ENCODE data around the gene STEAP3.

Gene STEAP3

DNA sequence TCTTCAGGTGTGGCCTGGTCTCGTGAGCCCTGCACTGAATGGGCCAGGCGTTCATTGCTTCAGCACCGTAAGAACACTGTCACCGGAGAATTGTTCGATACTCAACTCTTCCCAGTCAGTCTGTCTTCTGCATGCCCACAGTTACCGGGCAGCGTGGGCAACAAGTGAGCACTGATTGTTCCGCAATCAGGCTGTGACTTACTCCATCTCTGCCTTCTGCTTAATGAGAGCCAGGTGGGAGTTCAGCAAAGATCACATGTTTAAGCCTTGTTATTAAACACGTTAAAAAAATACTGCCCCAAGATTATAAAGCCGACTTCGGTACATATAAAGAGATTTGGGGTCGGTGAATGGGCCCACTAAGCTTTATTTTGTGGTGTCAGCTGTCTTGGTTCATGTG, 3.7 kb downstream of the STEAP3 start:
- DNase-seq, result no peak

DNA sequence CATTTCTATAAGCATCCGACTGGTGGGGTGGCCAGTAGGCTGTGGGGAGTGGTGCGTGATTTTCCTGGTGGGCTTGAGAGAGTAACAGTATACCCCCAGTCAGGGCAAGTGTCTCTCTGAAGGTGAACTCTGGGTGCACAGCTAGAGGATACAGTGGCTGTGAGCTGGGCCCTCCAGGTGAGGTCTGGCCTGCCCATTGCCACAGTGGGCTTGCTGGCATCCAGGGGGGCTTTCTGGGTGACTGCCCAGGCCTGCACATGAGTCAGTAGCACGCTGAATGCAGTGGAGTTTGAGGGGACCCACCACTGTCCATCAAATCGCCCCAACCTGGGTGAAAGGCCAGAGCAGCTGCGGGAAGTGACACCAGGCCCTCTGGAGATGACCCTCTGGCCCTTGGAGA, 4.5 kb downstream of the STEAP3 start:
- no peak for DNase-seq

DNA sequence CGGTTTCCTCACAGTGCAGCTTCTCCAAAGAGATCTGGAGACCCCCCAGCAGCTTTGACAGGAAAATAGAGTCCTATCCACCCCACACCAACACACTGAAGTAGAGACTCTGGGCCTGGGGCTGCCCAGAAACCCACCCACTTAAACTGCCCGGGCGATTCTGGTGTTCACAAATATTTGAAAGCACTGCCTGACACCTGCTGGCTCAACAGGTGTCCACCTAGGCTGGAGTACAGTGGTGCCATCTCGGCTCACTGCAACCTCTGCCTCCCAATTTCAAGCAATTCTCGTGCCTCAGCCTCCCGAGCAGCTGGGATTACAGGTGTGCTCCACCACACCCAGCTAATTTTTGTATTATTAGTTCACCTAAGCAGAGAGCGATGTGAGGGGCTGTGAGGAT, 5.3 kb downstream of the STEAP3 start:
- DNase-seq, result no peak

DNA sequence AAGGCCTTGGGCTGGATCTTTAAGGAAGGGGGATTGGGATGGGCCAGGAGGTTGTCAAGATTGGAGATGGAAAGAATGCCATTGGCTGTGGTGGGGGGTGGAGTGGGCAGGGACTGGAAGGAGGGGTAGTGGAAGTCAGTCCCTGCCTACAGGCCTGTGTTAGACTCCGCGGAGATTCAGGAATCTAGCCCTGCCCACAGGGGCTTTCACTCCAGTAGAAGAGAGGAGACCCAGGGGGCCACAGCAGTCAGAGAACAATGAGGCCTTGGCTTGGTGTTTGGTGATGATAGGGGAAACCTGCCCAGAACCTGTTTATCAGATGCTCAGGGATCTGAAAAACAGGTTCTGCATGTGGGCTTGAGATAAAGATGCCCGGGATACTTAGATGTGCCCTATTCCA, 6.1 kb downstream of the STEAP3 start:
- DNase-seq, result peak in 1 of 3 experiments; percentile 65

DNA sequence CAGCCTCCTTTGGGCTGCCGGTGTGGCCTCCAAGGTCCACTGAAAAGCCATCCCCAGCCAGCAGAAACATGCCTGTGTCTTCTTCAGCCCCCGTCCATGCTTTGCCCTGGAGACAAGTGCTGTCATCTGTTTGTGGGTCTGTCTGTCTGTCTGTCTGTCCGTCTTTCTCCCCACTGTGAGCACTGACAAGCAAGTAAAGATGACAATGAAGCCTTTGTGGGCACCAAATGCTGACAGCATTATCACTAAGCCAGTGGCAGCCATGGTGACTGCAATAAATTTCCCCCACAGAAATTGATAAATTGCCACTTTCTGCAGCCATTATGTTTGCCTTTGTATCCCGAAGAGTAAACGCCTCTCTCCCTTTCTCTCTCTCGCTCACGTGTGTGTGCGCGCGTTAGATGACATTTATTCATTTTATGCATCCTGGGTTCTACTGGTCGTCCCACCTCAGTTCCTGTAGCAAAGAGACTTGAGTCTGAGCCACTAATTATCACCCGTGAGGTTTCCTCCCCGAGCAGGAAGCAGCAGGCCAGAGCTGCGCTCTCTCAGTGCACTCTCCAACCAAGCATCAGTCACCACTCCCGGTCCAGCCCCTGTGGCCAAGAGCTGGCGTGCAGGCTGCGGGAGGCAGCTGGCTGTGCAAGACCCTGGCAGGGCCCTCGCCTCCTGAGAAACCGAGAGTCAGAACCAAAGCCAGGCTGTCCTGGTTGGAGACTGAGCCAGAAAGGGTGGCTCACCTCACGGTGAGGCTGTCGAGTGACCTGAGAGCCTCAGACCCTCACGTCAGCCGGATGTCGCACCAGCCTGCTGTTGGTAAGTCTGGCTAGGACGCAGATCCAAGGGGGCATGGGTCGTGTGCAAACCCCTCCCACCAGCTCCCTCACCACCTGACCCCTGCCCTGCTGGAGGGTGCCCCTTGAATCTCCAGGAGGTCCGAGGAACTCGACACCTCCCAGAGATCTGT, 6.9 kb downstream of the STEAP3 start:
- DNase-seq, result peak in 2 of 3 experiments; percentile 74 to 87

DNA sequence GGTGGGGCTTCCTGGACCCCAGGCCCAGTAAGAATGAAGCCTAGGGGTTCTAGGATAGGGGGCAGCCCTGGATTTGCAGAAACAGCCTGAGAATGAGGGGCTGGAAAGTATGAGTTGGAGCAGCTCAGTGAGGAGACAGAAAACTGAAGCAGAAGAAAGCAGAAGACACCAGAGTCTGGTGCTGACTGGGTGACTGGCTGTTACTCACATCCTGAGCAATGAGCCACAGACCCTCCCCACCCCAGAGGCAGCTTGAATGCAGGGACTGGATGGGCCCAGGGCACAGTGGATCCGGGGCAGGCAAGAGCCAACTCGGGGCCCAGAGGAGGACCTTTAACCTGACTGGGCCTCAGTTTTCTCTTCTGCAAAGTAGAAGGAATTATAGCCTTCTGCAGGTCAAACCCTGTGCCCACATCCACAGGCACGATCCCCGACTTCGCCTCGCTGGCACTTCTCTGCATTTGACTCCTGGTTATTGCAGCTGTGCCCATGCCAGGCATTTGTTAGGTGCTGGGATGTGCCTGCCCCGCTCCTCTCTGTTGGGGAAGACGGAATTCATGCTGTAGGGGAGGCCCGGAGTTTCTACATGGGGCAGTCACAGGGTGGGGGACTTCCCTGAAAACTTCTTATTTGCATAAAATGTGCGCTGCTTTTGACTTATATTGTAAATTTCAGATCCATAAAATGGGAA, 8.5 kb downstream of the STEAP3 start:
- no peak for DNase-seq

DNA sequence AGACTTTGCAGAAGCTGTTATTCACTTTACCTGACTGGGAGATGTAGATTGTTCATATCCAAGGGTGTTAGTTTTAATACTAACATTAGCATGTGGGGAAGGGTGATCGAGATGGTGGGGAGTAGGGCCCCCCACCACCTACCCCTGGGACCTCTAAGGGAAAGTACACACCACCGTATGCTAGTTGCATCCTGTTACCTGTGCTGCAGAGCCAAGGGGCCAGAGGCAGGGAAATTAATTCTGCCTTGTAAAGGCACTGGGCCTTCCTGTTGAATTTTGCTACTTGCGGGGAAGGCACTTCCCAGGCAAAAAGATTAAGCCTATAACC, 9.0 kb downstream of the STEAP3 start:
- DNase-seq, result no peak

DNA sequence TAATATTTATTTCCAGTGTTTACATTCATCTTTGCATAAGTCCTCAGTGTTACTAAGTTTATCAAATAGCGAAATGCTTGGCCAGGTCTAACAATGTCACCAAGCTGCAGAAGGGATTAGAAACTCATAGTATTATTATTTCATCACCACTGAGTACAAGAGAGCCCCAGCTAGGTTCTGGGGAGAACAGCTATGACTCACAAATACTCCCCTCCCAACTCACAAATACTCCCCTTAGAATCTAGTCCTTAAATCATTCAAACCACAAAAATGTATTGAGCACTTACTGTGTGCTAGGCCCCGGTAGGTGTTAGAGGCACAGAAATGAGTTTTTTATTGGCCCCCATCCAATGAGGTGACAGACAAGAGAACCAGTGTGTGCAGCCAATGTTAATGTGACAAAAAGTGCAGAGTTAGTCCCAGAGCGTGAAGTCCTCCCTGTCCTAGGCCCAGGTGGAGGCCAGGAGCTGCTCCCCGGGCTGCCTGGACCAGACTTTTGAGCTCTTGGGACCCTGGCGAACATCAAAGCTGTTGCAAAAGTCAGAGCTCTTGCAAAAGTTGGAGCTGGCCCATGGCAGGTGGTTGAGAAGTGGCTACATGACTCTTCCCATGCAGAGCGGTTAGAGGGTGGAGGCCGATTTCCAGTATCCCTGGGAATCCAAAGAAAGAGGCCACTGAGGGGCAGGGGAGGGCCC, 9.8 kb downstream of the STEAP3 start:
- no peak for DNase-seq

DNA sequence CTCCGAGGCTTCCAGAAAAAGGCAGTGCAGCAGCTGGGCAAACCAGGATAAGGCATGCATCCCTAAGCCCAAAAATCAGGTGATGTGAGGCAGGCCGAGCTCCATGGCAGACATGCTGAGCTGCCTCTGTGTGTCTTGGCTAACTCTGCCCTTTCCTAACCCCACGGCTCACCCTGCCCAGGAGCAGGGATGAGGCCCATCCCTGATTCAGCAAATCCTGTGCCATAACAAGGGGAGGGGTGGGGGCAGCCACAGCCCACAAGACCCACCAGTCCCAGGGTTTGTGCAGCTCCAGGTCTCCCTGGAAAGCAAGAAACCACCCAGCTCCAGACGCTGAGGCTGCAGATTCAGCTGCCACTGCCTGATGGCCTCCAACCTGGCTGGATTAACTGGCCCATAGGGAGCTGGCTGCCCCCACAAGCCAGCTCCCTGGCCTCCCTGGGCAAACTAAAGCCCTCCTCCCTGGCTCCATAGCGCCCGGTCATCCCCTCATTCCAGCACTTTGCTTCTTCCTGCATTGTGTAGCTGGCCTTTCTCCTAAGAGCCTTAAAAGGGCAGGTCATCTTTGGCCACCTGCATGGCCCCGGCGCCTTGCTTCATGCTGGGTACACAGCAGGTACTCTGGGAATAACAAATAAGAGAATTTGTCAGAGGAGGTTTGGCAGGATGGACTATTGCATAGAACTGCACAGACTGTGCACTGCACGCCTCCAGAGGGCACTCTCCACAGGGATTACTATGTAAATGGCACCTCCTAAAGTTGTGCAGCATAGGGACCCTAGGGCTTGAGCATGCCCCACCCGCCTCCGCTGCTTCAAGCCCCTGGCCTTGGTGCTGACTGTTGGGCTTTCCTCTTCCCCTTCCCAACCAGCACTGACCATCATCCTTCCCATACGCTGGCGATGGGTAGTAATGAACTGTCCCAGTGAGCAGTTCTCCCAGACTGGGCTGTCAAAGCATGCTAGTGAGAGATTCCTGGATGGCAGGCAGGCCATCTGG, 10.7 kb downstream of the STEAP3 start:
- peak in 1 of 3 experiments; percentile 35 for DNase-seq

DNA sequence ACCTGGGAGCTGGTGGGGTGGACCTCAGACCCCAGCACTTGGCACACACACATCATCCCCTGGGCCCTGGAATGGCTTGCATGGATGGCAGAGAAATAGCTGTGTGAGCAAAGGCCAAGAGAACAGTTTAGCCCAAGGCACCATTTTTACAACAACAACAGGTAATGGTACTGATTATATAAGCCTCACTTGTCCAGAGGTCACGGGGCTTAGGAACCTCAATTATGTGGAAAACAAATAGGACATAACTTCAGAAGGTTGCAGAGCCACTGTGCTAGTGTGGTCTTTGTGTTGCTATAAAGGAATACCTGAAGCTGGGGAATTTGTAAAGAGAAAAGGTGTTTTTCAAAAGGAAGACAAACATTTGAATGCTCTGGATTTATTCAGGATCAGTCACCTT, 13.2 kb downstream of the STEAP3 start:
- peak in 1 of 3 experiments; percentile 34 for DNase-seq

DNA sequence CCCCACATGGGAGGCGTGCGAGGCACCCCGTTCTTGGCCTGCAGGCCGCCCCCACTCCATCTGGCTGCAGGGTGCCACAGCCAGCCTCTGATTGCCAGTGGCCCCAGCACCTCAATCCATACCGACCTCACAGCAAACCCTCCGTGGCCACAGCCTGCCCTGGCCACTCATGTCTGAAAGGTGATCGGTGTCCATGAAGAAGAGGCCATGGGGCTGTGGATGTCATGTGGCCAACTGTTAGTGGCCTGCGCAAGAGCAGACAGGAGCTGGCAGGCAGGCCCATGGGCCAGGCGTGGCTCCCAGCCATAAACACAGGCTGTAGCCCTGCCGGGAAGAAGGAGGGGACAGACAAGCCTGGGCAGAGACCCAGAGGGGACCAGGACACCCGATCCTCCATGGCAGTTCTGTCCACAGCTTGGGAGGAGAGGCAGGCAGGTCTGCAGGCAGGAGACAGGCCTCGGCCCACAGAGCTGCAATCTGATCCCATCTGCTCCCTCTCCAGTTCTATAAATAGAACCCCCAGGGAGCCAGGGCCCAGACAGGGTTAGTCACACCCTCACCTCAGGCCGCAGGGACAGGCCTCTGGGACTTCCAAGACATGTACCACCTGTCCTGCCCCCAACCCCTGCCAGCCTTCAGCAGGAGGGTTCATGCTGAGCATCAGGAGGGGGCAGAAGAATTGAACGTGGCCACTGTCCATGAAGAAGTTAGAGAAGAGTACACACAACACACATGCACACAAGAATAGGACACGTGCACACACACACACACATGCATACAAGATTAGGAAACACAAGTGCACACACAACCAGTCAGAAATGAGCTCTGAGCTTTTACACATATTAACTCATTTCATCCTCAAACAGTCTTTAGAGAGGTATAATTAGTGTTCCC, 16.9 kb downstream of the STEAP3 start:
- peak; percentile 88 to 97 (median 88) for DNase-seq

DNA sequence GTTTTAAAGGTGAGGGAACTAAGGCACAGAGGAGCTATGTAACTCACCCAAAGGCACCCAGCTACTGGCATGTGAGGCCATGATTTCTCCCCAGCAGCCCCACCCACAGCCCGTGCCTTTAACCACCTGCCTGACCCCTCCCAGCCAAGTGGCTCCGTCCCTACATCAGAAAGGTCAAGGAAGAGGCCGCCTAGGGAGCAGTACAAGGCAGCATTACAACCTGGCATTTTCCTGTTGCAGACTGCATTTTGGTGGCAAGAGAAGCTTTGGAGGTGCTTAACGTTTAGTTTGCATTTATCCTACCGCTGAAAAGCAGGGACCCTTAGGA, 17.5 kb downstream of the STEAP3 start:
- peak in 1 of 3 experiments; percentile 62 for DNase-seq

DNA sequence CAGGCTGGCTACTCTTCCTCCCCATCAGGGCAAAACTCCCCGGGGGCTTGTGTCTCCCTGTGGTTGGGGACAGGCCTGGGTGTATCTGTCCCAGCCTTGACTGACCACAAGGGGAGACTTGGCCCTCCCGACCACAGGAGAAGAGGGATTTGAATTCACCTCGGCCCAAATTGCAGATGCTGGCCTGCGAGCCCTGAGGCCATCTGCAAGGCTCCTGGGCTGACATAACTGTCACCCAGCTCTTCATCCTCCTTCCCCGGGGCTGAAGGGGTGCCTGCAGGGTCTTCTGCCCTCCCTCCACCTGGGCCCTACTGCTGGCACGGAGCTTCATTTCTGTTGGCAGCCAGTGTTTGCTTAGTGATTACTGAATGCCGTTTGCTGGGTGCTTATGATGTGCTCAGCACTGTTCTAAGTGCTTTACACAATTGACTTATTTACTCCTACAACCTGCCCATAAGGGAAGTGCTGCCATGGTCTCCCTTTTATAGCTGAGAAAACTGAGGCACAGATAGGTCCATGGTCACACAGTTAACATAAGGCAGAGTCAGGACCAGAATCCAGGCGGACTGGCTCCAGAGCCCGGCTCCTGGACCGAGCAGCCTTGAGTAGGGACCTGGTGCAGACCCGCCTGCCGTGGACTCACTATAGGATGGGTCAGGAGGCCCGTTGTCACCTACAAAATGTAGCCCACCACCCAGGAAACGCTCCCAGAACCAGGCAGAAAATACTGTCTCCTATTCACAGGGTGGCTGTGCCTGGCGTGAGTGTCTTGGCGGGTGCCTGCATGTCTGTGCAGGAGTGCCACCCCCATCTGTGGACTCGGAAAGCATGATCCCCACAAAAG, 18.9 kb downstream of the STEAP3 start:
- peak; percentile 32 to 85 (median 62) for DNase-seq

DNA sequence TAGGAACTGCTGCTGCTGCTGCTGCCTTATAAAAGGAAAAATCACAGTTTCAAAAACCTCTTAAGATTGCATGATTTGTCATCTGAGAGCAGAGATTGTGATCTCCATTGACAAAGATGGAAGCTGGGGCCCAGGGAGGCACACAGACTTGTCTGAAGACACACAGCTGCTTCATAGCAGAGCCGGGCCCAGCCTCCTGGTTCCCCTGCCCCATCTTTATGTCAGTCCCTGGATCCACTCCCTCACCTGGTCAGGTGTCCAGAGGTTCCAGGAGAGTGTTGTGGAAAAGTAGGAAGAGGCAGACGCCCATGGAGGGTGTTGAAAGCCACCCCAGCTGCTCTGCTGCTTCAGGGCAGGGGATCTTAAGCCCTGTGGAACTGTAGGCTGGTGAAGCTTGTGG, 20.0 kb downstream of the STEAP3 start:
- DNase-seq, result peak in 1 of 3 experiments; percentile 23

DNA sequence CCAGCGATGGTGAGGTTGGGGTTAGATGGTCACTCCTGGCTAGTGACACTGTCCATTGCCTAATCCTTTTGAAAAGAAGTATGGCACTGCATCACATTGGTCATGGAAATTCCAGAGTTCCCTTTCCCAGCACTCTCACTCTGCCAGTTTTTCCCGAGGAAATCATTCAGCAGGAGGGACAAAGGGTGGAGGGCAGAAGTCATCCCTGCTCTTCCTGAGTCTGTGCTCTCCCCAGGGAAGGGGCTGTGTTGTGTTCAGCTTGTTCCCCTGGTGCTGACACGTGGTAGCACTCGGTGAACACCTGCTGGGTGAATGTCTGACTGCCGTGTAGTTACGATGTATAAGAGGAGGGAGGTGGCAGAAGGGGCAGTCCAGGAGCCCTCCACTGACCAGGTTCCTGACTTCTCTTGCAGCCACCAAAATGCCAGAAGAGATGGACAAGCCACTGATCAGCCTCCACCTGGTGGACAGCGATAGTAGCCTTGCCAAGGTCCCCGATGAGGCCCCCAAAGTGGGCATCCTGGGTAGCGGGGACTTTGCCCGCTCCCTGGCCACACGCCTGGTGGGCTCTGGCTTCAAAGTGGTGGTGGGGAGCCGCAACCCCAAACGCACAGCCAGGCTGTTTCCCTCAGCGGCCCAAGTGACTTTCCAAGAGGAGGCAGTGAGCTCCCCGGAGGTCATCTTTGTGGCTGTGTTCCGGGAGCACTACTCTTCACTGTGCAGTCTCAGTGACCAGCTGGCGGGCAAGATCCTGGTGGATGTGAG, 21.6 kb downstream of the STEAP3 start:
- no peak for DNase-seq

DNA sequence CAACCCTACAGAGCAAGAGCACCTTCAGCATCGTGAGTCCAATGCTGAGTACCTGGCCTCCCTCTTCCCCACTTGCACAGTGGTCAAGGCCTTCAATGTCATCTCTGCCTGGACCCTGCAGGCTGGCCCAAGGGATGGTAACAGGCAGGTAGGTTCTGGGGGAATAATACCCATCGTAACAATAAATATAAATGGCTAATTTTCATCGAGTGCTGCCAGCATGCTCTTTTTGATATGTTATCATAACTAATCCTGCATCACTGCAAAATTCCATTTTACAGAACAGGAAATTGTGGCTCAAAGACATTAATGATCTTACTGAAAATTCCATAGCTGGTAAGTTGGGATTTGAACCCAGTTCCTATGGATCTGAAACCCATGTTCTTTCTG, 22.2 kb downstream of the STEAP3 start:
- DNase-seq, result no peak

DNA sequence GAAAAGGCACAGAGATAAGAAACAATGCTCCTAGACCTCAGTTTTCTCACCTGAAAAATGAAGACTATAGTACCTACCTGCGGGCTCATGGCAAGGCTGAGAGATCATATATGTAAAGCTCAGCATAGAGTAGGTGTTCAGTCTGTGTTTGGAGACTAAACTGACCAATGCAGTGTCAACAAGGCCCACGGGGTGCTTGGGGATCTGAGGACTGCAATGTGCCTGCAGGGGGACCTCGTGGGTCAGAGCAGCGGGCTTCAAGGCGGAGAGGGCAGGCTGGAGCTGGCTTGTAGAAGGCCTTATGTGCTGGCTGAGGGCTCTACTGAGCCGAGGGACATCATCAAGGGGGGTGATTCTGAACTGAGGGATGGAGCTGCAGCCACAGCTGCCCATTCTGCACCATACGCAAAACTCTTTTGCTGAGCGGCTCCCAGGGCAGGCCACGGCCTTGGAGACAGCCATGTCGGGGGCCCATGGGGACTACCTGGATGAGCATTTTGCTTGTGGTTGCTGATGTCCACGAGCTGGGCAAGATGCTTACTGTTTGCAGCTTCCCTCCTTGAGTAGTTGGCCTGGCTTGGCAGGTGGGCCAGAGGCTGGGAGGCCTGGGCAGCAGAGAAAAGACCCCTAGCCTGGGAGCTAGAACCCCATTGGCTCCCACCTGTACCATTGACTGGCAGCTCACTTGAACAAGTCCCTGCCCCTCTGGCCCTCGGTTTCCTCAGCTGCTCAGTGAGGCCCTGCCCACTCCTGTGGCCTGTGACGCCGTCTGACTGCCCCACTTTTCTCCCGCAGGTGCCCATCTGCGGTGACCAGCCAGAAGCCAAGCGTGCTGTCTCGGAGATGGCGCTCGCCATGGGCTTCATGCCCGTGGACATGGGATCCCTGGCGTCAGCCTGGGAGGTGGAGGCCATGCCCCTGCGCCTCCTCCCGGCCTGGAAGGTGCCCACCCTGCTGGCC, 23.5 kb downstream of the STEAP3 start:
- no peak for DNase-seq

DNA sequence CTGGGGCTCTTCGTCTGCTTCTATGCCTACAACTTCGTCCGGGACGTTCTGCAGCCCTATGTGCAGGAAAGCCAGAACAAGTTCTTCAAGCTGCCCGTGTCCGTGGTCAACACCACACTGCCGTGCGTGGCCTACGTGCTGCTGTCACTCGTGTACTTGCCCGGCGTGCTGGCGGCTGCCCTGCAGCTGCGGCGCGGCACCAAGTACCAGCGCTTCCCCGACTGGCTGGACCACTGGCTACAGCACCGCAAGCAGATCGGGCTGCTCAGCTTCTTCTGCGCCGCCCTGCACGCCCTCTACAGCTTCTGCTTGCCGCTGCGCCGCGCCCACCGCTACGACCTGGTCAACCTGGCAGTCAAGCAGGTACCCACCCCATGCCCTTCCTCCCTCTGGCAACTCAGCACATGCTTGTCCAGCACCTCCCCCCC, 24.2 kb downstream of the STEAP3 start:
- no peak for DNase-seq
